HEK293 (cell line): ENCODE data around the gene SLC38A8.

Experiments used
- CTCF ChIA-PET: fragments of 350-600 bp; formaldehyde crosslinking; extraction: SDS; loops from one replicate; lab custom pipeline; 2021; ENCODE audit warnings: antibody characterized with exemption; lab: Yijun Ruan, JAX
- POLR2A ChIA-PET: fragments of 300-600 bp; formaldehyde crosslinking; extraction: SDS; loops from one replicate; lab custom pipeline; 2020; ENCODE audit warnings: antibody characterized with exemption, inconsistent platforms; lab: Yijun Ruan, JAX
- H3K27ac ChIP-seq: fragments of 200-500 bp; sonication (Bioruptor generic); 2 replicates; pipeline ENCODE4 v1.5.1; 2014; ENCODE audit warnings: low read depth, low read length, control low read depth, inconsistent platforms; ENCODE audit errors: extremely low read depth
- H3K36me3 ChIP-seq, 2 experiments: fragments of 200-500 bp in 1 of 2; sonication (Bioruptor generic) in 1 of 2; 1 replicate in 1 of 2; 2 replicates in 1 of 2; pipeline ENCODE4 v1.5.1; 2014 to 2017; ENCODE audit warnings: inconsistent platforms in 2 of 2, low read length in 2 of 2; ENCODE audit not compliant: control insufficient read depth in 2 of 2, insufficient read depth in 1 of 2
- H3K4me1 ChIP-seq: fragments of 200-500 bp; sonication (Bioruptor generic); 2 replicates; pipeline ENCODE4 v1.5.1; 2014; ENCODE audit warnings: mild to moderate bottlenecking, low read length, inconsistent platforms; ENCODE audit not compliant: control insufficient read depth, insufficient read depth
- H3K4me3 ChIP-seq: 2 replicates; pipeline ENCODE4 v1.5.1; 2011; ENCODE audit warnings: low read depth, mild to moderate bottlenecking, control low read depth, low read length, moderate library complexity
- H3K9me3 ChIP-seq: fragments of 200-500 bp; sonication (Bioruptor generic); 2 replicates; pipeline ENCODE4 v1.5.1; 2014; ENCODE audit warnings: low read depth, low read length, inconsistent platforms; ENCODE audit not compliant: control insufficient read depth, insufficient read depth
- HOXC10 ChIP-seq: sonication (generic); formaldehyde crosslinking; IDR thresholded peaks from 2 replicates; pipeline ENCODE4 v1.8.1; 2023; ENCODE audit warnings: mild to moderate bottlenecking, missing genetic modification reagents
- PRDM2 ChIP-seq: fragments of 450-650 bp; formaldehyde crosslinking; IDR thresholded peaks from 2 replicates; pipeline ENCODE4 v1.5.1; 2016; ENCODE audit warnings: missing biosample characterization, missing genetic modification characterization, borderline replicate concordance
- REST ChIP-seq: fragments of 450-650 bp; formaldehyde crosslinking; IDR thresholded peaks from 2 replicates; pipeline ENCODE4 v1.5.1; 2016; ENCODE audit warnings: missing biosample characterization, missing genetic modification characterization
- ZBTB7A ChIP-seq: fragments of 450-650 bp; formaldehyde crosslinking; IDR thresholded peaks from 2 replicates; pipeline ENCODE4 v1.5.1; 2016; ENCODE audit warnings: low read depth, missing biosample characterization, missing genetic modification characterization
- ZNF148 ChIP-seq: fragments of 450-650 bp; formaldehyde crosslinking; IDR thresholded peaks from 2 replicates; pipeline ENCODE4 v1.5.0; 2017; ENCODE audit warnings: missing biosample characterization, missing genetic modification characterization, borderline replicate concordance
- ZNF169 ChIP-seq: fragments of 450-650 bp; formaldehyde crosslinking; IDR thresholded peaks from 2 replicates; pipeline ENCODE4 v1.5.1; 2016; ENCODE audit warnings: missing biosample characterization, missing genetic modification characterization
- ZNF184 ChIP-seq: fragments of 450-650 bp; IDR thresholded peaks from 2 replicates; pipeline ENCODE4 v1.5.1; 2018; ENCODE audit warnings: missing biosample characterization, mild to moderate bottlenecking, missing genetic modification characterization
- ZNF48 ChIP-seq: fragments of 450-650 bp; formaldehyde crosslinking; IDR thresholded peaks from 2 replicates; pipeline ENCODE4 v1.5.1; 2016; ENCODE audit warnings: missing biosample characterization, missing genetic modification characterization
- ZNF544 ChIP-seq: fragments of 450-650 bp; formaldehyde crosslinking; IDR thresholded peaks from 2 replicates; pipeline ENCODE4 v1.5.0; 2017; ENCODE audit warnings: missing biosample characterization, missing genetic modification characterization
- ZNF571 ChIP-seq: fragments of 450-650 bp; formaldehyde crosslinking; IDR thresholded peaks from 2 replicates; pipeline ENCODE4 v1.5.0; 2017; ENCODE audit warnings: missing biosample characterization, missing genetic modification characterization
- ZNF621 ChIP-seq: fragments of 450-650 bp; formaldehyde crosslinking; IDR thresholded peaks from 2 replicates; pipeline ENCODE4 v1.5.1; 2017; ENCODE audit warnings: missing biosample characterization, missing genetic modification characterization
- ZNF624 ChIP-seq: fragments of 450-650 bp; formaldehyde crosslinking; IDR thresholded peaks from 2 replicates; pipeline ENCODE4 v1.5.1; 2017; ENCODE audit warnings: missing biosample characterization, missing genetic modification characterization
- ZNF645 ChIP-seq: fragments of 450-650 bp; formaldehyde crosslinking; IDR thresholded peaks from 2 replicates; pipeline ENCODE4; 2016; ENCODE audit warnings: missing biosample characterization, missing genetic modification characterization
- ZNF791 ChIP-seq: fragments of 450-650 bp; formaldehyde crosslinking; IDR thresholded peaks from 2 replicates; pipeline ENCODE4 v1.5.1; 2016; ENCODE audit warnings: missing biosample characterization, missing genetic modification characterization
- ZNF837 ChIP-seq: fragments of 450-650 bp; formaldehyde crosslinking; IDR thresholded peaks from 2 replicates; pipeline ENCODE4 v1.5.1; 2016; ENCODE audit warnings: missing biosample characterization, missing genetic modification characterization
- ZNF843 ChIP-seq: fragments of 450-650 bp; formaldehyde crosslinking; IDR thresholded peaks from 2 replicates; pipeline ENCODE4 v1.5.1; 2016; ENCODE audit warnings: missing biosample characterization, missing genetic modification characterization
- ZSCAN23 ChIP-seq: fragments of 450-650 bp; formaldehyde crosslinking; IDR thresholded peaks from 2 replicates; pipeline ENCODE4 v1.5.1; 2016; ENCODE audit warnings: missing biosample characterization, missing genetic modification characterization
- TF ChIP-seq, protein P1 (sequence below): fragments of 450-650 bp; formaldehyde crosslinking; IDR thresholded peaks from 2 replicates; pipeline ENCODE4 v1.5.1; 2016; ENCODE audit warnings: missing biosample characterization, missing genetic modification characterization
- TF ChIP-seq, protein P2 (sequence below): fragments of 450-650 bp; formaldehyde crosslinking; IDR thresholded peaks from 2 replicates; pipeline ENCODE4 v1.5.1; 2016; ENCODE audit warnings: missing biosample characterization, missing genetic modification characterization

Gene SLC38A8

GRCh38 chr16:84039696-84040095 lies 2.9 kb downstream of the SLC38A8 start:
- Histone ChIP-seq H3K27ac (no peak overlapping the region), H3K9me3 (no peaks in the 10 kb centered on the region), H3K4me1 (peaks cover 7% of the 10 kb centered on the region), H3K4me3 (no peak overlapping the region), H3K36me3 (no peaks in the 10 kb centered on the region)
- ChIA-PET POLR2A (no interaction called here), CTCF (no interaction called here)
- TF ChIP-seq ZBTB7A (tag by site-specific recombination), result no peak
- no peak for TF ChIP-seq PRDM2 (tag by site-specific recombination)
- TF ChIP-seq REST (tag by site-specific recombination), result no peak

GRCh38 chr16:84038469-84038868 lies 4.1 kb downstream of the SLC38A8 start:
- H3K36me3 ChIP-seq, result no peaks in the 10 kb centered on the region
- peaks cover under 1% of the 10 kb centered on the region; the same call in 1 of the 2 replicates for H3K4me1 ChIP-seq
- POLR2A ChIA-PET, result no interaction called here
- H3K27ac ChIP-seq, result no peak overlapping the region
- CTCF ChIA-PET, result interaction anchor here (1.2 kb wide), 1 partner anchor 82 kb away, joined by 6 read pairs; no protein-coding TSS in a partner anchor
- no peak overlapping the region for H3K4me3 ChIP-seq
- H3K9me3 ChIP-seq, result no peaks in the 10 kb centered on the region
- no peak for TF ChIP-seq ZNF148
- no peak for TF ChIP-seq ZNF184 (tag by site-specific recombination)
- TF ChIP-seq, protein P1, sequence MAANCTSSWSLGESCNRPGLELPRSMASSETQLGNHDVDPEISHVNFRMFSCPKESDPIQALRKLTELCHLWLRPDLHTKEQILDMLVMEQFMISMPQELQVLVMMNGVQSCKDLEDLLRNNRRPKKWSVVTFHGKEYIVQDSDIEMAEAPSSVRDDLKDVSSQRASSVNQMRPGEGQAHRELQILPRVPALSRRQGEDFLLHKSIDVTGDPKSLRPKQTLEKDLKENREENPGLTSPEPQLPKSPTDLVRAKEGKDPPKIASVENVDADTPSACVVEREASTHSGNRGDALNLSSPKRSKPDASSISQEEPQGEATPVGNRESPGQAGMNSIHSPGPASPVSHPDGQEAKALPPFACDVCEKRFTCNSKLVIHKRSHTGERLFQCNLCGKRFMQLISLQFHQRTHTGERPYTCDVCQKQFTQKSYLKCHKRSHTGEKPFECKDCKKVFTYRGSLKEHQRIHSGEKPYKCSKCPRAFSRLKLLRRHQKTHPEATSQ (tag by site-specific recombination), result no peak
- TF ChIP-seq ZNF169 (tag by site-specific recombination), result no peak
- TF ChIP-seq ZNF791 (tag by site-specific recombination), result no peak
- no peak for TF ChIP-seq ZNF544
- TF ChIP-seq ZNF621 (tag by site-specific recombination), result no peak
- no peak for TF ChIP-seq ZNF48
- TF ChIP-seq, protein P2, sequence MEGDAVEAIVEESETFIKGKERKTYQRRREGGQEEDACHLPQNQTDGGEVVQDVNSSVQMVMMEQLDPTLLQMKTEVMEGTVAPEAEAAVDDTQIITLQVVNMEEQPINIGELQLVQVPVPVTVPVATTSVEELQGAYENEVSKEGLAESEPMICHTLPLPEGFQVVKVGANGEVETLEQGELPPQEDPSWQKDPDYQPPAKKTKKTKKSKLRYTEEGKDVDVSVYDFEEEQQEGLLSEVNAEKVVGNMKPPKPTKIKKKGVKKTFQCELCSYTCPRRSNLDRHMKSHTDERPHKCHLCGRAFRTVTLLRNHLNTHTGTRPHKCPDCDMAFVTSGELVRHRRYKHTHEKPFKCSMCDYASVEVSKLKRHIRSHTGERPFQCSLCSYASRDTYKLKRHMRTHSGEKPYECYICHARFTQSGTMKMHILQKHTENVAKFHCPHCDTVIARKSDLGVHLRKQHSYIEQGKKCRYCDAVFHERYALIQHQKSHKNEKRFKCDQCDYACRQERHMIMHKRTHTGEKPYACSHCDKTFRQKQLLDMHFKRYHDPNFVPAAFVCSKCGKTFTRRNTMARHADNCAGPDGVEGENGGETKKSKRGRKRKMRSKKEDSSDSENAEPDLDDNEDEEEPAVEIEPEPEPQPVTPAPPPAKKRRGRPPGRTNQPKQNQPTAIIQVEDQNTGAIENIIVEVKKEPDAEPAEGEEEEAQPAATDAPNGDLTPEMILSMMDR (tag by site-specific recombination), result no peak
- no peak for TF ChIP-seq ZNF624 (tag by site-specific recombination)
- TF ChIP-seq ZNF843 (tag by site-specific recombination), result no peak
- no peak for TF ChIP-seq HOXC10 (CRISPR knock-in tag)
- TF ChIP-seq ZNF571, result no peak
- no peak for TF ChIP-seq ZNF645
- TF ChIP-seq ZSCAN23 (tag by site-specific recombination), result no peak
- TF ChIP-seq ZNF837 (tag by site-specific recombination), result no peak
